Activated T-helper 2 cell treated with anti-CD3 and anti-CD28 coated beads, Interferon-gamma antibody, Interleukin-2, Interleukin-4, amounts not matched to agents 10 μg/mL and 5 μg/mL and 100 μg/mL, durations not matched to agents 14 hours and 24 hours and 36 hours (primary cell): Measurements from ENCODE around the gene SAMMSON. TPM values are rescaled to one million over a fixed set of nuclear protein-coding genes. Genes with fewer than 3 reads are reported as not detected.

Experiments used
- DNase-seq: peaks from one replicate; pipeline ENCODE4 v3.0.0; 2021; ENCODE audit warnings: low spot score
- H3K27ac Mint-ChIP-seq: one replicate; pipeline ENCODE4 v1.8.0; 2021; ENCODE audit warnings: mixed read lengths
- H3K27me3 Mint-ChIP-seq: one replicate; pipeline ENCODE4 v1.8.0; 2021; ENCODE audit warnings: low read depth, mixed read lengths
- H3K36me3 Mint-ChIP-seq: one replicate; pipeline ENCODE4 v1.8.0; 2021; ENCODE audit warnings: low read depth, mixed read lengths
- H3K4me1 Mint-ChIP-seq: one replicate; pipeline ENCODE4 v1.8.0; 2021; ENCODE audit warnings: low read depth, mixed read lengths
- H3K4me3 Mint-ChIP-seq: one replicate; pipeline ENCODE4 v1.8.0; 2021; ENCODE audit warnings: low read depth, mild to moderate bottlenecking, moderate library complexity, mixed read lengths
- H3K9me3 Mint-ChIP-seq: one replicate; pipeline ENCODE4 v1.8.0; 2021; ENCODE audit warnings: mixed read lengths
- intact Hi-C: fragments of 100-400 bp; cut with micrococcal nuclease; formaldehyde crosslinking; loops from one replicate; pipeline ENCODE4 v1.15.1; 2023
- total RNA-seq: library from RNA; stranded (reverse); gene quantifications from 2 replicates; pipeline ENCODE4 v1.2.3, GENCODE V29; 2022

Gene SAMMSON
- total RNA-seq, 1 donor from 2014 or later, result not detected

DNA sequence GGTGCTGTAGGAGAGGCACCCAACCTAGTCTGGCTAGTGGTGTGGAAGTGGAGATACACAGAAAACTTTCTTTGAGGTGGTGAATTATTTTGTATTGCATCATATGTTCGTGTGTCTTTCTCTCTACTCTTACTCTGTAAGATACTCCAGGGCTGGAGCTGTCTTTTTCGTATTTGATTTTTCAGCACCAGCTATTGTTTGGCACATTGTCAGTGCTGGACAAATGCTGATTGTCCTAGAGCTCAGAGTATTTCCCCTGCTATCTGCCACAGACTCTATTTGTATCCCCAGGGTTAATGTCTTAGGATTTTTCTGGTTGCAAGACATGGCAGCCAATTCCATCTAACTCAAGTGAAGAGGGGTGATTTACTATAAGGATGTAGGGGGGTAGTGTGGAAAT, 110.5 kb downstream of the SAMMSON start:
- Mint-ChIP-seq H3K27me3 (no peaks in the 10 kb centered on the region), H3K4me3 (no peak overlapping the region), H3K27ac (no peak overlapping the region), H3K36me3 (no peaks in the 10 kb centered on the region), H3K4me1 (no peaks in the 10 kb centered on the region), H3K9me3 (no peaks in the 10 kb centered on the region)
- DNase-seq, result no peak
- intact Hi-C loops, result no loop called here

DNA sequence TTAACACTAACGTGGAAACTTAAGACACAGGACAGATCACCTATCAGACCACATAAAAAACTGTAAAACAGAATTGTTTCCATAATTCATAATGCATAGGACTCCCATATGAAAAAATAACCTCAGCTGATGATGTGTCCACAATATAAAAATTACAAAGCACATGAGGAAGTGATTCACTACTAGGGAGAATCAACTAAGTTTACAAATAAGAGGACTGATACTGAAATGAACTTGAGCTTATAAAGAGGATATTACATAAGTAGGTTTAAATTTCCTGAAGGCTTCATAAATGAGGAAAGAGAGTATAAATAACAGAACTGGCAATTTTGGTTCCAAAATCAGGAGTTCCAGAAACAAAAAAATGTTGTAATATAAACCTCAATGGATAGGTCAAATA, 111.9 kb downstream of the SAMMSON start:
- intact Hi-C loops, result no loop called here
- no peak overlapping the region for H3K4me3 Mint-ChIP-seq
- H3K27ac Mint-ChIP-seq, result no peak overlapping the region
- H3K9me3 Mint-ChIP-seq, result no peaks in the 10 kb centered on the region
- H3K4me1 Mint-ChIP-seq, result no peaks in the 10 kb centered on the region
- DNase-seq, result no peak
- H3K27me3 Mint-ChIP-seq, result no peaks in the 10 kb centered on the region
- no peaks in the 10 kb centered on the region for H3K36me3 Mint-ChIP-seq

DNA sequence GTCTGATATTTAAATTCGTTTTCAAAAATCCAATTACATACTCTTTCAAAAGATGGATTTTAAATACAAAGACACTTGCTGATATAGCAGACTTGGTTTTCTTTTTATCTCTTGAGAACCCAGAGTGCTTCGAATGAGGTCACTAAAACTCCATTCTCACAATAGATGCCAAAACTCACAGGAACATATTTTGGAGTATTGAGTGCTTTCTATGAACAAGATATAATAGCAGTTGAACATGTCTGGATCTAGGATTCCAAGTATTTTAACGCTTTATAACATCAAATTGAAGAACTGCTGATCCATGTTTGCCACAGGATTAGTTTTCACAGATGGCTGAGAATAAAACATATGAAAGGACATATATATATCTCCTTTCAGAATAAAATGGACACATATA, 113.2 kb downstream of the SAMMSON start:
- H3K4me1 Mint-ChIP-seq, result no peaks in the 10 kb centered on the region
- intact Hi-C loops, result no loop called here
- no peak for DNase-seq
- no peaks in the 10 kb centered on the region for H3K9me3 Mint-ChIP-seq
- no peak overlapping the region for H3K27ac Mint-ChIP-seq
- H3K27me3 Mint-ChIP-seq, result no peaks in the 10 kb centered on the region
- no peak overlapping the region for H3K4me3 Mint-ChIP-seq
- H3K36me3 Mint-ChIP-seq, result no peaks in the 10 kb centered on the region

DNA sequence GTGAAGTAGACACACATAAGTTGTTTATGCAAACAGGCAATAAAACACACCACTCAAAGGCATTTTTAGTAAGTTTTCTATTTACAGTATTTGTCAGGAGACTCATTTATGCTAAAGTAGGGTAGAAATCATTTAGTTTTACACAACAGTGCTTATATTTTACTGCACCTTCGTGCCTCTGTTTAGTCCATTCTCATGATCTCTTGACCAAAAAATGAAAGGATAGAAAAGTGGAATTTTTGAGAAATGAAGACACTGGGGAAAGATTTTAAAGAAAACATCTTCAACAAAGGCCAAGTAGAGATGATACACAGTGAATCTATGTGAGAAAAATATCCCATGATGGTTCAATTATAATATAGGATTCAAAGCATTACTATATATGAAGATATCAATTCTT, 114.9 kb downstream of the SAMMSON start:
- Mint-ChIP-seq H3K4me1 (no peaks in the 10 kb centered on the region), H3K36me3 (no peaks in the 10 kb centered on the region), H3K9me3 (no peaks in the 10 kb centered on the region), H3K27ac (no peak overlapping the region), H3K27me3 (no peaks in the 10 kb centered on the region), H3K4me3 (no peak overlapping the region)
- intact Hi-C loops, result no loop called here
- DNase-seq, result no peak

DNA sequence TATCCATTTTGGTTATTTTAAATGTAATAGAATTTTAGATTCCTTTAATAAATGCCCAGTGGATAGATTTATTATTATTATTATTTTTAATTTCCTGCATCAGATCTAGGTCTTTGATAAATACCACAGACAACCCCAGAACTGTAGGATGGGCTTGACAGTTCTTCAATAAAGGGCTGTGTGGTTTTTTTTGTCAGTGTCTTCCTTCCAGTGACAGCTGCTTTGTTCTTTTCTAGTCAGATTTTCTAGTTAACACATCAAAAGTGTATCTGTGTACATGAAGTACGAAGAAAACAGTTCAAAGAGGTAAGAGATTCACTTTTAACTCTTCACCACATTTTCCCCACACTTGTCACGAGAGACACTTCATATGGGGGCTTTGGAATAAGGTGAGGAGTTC, 120.3 kb downstream of the SAMMSON start:
- no peak for DNase-seq
- Mint-ChIP-seq H3K4me3 (no peak overlapping the region), H3K4me1 (no peaks in the 10 kb centered on the region), H3K9me3 (no peaks in the 10 kb centered on the region), H3K27ac (no peak overlapping the region), H3K36me3 (no peaks in the 10 kb centered on the region), H3K27me3 (no peaks in the 10 kb centered on the region)
- intact Hi-C loops, result loop anchor here (5.0 kb wide), 1 partner anchor 623 kb away; no protein-coding TSS in a partner anchor
